Activated T-helper 2 cell treated with anti-CD3 and anti-CD28 coated beads, Interferon-gamma antibody, Interleukin-2, Interleukin-4, amounts not matched to agents 10 μg/mL and 5 μg/mL and 100 μg/mL, durations not matched to agents 14 hours and 24 hours and 36 hours (primary cell): Measurements from ENCODE around the gene ADD3. TPM values are rescaled to one million over a fixed set of nuclear protein-coding genes. Genes with fewer than 3 reads are reported as not detected.
"Not testable (repeated sequence)": the region's sequence is repeated elsewhere in the genome, so short reads cannot be mapped to it uniquely, and the experiment has no call there.

Experiments used
- DNase-seq: peaks from one replicate; pipeline ENCODE4 v3.0.0; 2021; ENCODE audit warnings: low spot score
- H3K27ac Mint-ChIP-seq: one replicate; pipeline ENCODE4 v1.8.0; 2021; ENCODE audit warnings: mixed read lengths
- H3K27me3 Mint-ChIP-seq: one replicate; pipeline ENCODE4 v1.8.0; 2021; ENCODE audit warnings: low read depth, mixed read lengths
- H3K36me3 Mint-ChIP-seq: one replicate; pipeline ENCODE4 v1.8.0; 2021; ENCODE audit warnings: low read depth, mixed read lengths
- H3K4me1 Mint-ChIP-seq: one replicate; pipeline ENCODE4 v1.8.0; 2021; ENCODE audit warnings: low read depth, mixed read lengths
- H3K4me3 Mint-ChIP-seq: one replicate; pipeline ENCODE4 v1.8.0; 2021; ENCODE audit warnings: low read depth, mild to moderate bottlenecking, moderate library complexity, mixed read lengths
- H3K9me3 Mint-ChIP-seq: one replicate; pipeline ENCODE4 v1.8.0; 2021; ENCODE audit warnings: mixed read lengths
- intact Hi-C: fragments of 100-400 bp; cut with micrococcal nuclease; formaldehyde crosslinking; loops from one replicate; pipeline ENCODE4 v1.15.1; 2023
- total RNA-seq: library from RNA; stranded (reverse); gene quantifications from 2 replicates; pipeline ENCODE4 v1.2.3, GENCODE V29; 2022

The ADD3 gene
- total RNA-seq, 1 donor from 2014 or later: 47.4 TPM

GRCh38 chr10:110091830-110092229 is 84.0 kb downstream of the ADD3 start:
- H3K4me3 Mint-ChIP-seq: no peak overlapping the region
- no peak for DNase-seq
- H3K36me3 Mint-ChIP-seq: peaks cover 34% of the 10 kb centered on the region
- H3K4me1 Mint-ChIP-seq: peaks cover 30% of the 10 kb centered on the region
- H3K27ac Mint-ChIP-seq: no peak overlapping the region
- H3K27me3 Mint-ChIP-seq: no peaks in the 10 kb centered on the region
- no peaks in the 10 kb centered on the region for H3K9me3 Mint-ChIP-seq
- intact Hi-C loops: loop anchor here (2.0 kb wide), 1 partner anchor 15 kb away; no protein-coding TSS in a partner anchor

DNA sequence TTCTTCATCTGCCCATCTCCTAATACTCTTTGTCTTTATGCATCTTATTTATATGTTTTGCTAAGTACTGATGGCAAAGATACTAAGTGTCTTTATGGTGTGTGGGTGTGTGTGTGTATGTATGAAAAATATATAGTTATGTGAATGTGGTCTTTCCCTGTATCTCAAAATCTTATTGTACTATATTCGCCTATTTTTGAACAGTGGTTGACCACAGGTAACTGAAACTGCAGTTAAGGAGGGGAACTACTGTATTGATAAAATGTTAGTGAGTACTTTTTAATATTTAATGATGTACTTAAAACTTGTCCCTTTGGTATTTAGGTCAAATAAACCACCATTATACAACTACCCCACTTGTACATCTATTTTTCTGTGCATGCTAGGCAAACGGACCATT is 85.9 kb downstream of the ADD3 start:
- intact Hi-C loops: loop anchor here (2.0 kb wide), 1 partner anchor 17 kb away; no protein-coding TSS in a partner anchor
- H3K4me1 Mint-ChIP-seq: peaks cover 16% of the 10 kb centered on the region

GRCh38 chr10:110094786-110095185 is 87.0 kb downstream of the ADD3 start:
- no peak overlapping the region for H3K4me3 Mint-ChIP-seq
- DNase-seq: no peak
- intact Hi-C loops: no loop called here
- H3K36me3 Mint-ChIP-seq: peaks cover 28% of the 10 kb centered on the region
- H3K9me3 Mint-ChIP-seq: no peaks in the 10 kb centered on the region
- no peaks in the 10 kb centered on the region for H3K27me3 Mint-ChIP-seq
- no peak overlapping the region for H3K27ac Mint-ChIP-seq
- H3K4me1 Mint-ChIP-seq: peaks cover 18% of the 10 kb centered on the region

More for the DNA sequence above, 85.9 kb downstream of the ADD3 start:
- Mint-ChIP-seq H3K36me3 (peaks cover 26% of the 10 kb centered on the region), H3K27me3 (no peaks in the 10 kb centered on the region), H3K4me3 (no peak overlapping the region), H3K27ac (no peak overlapping the region), H3K9me3 (no peaks in the 10 kb centered on the region)
- no peak for DNase-seq

DNA sequence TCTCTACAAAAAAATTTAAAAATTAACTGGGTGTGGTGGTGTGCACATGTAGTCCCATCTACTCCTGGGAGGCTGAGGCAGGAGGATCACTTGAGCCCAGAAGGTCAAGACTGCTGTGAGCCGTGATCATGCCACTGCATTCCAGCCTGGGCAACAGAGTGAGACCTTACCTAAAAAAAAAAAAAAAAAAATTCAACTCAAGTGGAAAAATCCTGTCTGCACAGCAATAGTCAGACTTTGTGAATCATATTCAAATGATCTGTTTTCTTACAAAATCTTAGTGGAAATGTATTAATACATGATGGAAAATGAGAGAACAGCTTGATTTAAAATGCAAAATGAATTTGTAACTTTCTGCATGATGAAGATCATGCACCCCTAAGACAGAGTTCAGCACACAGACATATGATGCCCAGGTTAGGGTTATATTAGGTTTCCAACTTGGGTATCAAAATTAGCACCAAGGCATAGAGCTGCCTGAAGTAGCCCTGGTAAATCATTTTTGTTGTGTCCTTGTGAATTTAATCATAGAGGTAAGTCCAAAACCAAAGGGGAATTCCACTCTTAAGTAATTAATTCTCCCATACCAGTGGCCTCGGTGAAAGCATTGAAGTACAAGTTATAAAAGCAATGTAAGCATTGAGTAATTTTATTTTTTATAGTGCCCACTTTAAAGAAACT is 93.8 kb downstream of the ADD3 start:
- H3K27me3 Mint-ChIP-seq: no peaks in the 10 kb centered on the region
- no peak overlapping the region for H3K4me3 Mint-ChIP-seq
- intact Hi-C loops: no loop called here
- peak overlapping the region; percentile 50 for H3K27ac Mint-ChIP-seq
- H3K36me3 Mint-ChIP-seq: peaks cover 49% of the 10 kb centered on the region
- H3K9me3 Mint-ChIP-seq: no peaks in the 10 kb centered on the region
- no peak for DNase-seq
- peaks cover 22% of the 10 kb centered on the region for H3K4me1 Mint-ChIP-seq

GRCh38 chr10:110103921-110104461 is 96.2 kb downstream of the ADD3 start:
- intact Hi-C loops: no loop called here

DNA sequence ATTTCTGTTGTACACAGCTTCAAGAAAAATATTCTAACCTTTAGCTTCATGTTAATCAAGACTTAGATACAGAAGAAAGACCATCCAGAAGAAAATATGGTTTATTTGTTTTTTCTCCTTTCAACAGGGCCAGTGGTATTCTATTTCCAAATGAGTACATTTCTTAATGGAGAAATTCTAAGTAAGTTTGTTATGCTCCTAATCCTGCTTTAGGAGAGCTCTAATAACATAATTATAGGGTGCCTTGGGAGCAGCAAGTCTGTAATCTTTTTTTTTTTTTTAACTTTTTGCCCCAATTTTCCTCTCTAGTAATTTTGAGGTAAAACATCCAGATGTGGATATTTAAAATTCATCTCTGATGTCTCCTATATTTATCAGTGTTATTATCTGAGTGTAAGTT is 98.1 kb downstream of the ADD3 start:
- H3K9me3 Mint-ChIP-seq: no peaks in the 10 kb centered on the region
- no peaks in the 10 kb centered on the region for H3K27me3 Mint-ChIP-seq
- no peak for DNase-seq
- no peak overlapping the region for H3K4me3 Mint-ChIP-seq
- intact Hi-C loops: no loop called here
- no peak overlapping the region for H3K27ac Mint-ChIP-seq
- peaks cover 24% of the 10 kb centered on the region for H3K4me1 Mint-ChIP-seq
- peaks cover 71% of the 10 kb centered on the region for H3K36me3 Mint-ChIP-seq

More at GRCh38 chr10:110103921-110104461, 96.2 kb downstream of the ADD3 start:
- Mint-ChIP-seq H3K27me3 (no peaks in the 10 kb centered on the region), H3K27ac (no peak overlapping the region), H3K4me1 (peaks cover 25% of the 10 kb centered on the region), H3K36me3 (peaks cover 64% of the 10 kb centered on the region), H3K9me3 (no peaks in the 10 kb centered on the region), H3K4me3 (no peak overlapping the region)
- DNase-seq: no peak

- Mint-ChIP-seq H3K27ac (no peak overlapping the region), H3K27me3 (no peaks in the 10 kb centered on the region), H3K36me3 (peaks cover 61% of the 10 kb centered on the region), H3K4me3 (no peak overlapping the region), H3K4me1 (peaks cover 11% of the 10 kb centered on the region), H3K9me3 (no peaks in the 10 kb centered on the region)
- intact Hi-C loops: no loop called here
- DNase-seq: no peak
Observed at GRCh38 chr10:110107430-110107829, 99.6 kb downstream of the ADD3 start.

DNA sequence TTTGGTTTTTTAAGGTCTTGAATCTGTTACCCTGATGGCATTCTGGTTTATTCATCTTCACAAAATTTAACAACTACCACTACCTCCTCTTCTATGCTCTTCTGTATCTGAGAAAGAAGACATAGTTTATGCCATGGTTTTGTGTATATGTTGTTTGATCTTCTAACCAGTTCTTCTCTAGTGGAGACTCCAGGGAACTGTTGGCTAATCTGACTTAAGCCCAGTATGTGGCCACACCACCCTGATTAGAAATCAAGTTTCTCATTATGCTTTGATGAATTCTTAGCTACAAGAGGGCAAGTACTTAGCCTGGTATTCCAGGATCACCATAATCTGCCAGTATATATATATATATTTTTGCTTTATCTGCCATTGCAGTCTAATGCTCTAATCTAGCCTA is 100.1 kb downstream of the ADD3 start:
- peaks cover 65% of the 10 kb centered on the region for H3K36me3 Mint-ChIP-seq
- no peak for DNase-seq
- no peaks in the 10 kb centered on the region for H3K9me3 Mint-ChIP-seq
- no peak overlapping the region for H3K4me3 Mint-ChIP-seq
- intact Hi-C loops: no loop called here
- H3K4me1 Mint-ChIP-seq: peaks cover 11% of the 10 kb centered on the region
- no peaks in the 10 kb centered on the region for H3K27me3 Mint-ChIP-seq
- H3K27ac Mint-ChIP-seq: no peak overlapping the region

- Mint-ChIP-seq H3K27me3 (no peaks in the 10 kb centered on the region), H3K36me3 (peaks cover 69% of the 10 kb centered on the region), H3K4me3 (no peak overlapping the region), H3K4me1 (peaks cover 6% of the 10 kb centered on the region), H3K27ac (no peak overlapping the region), H3K9me3 (no peaks in the 10 kb centered on the region)
- no peak for DNase-seq
- intact Hi-C loops: no loop called here
Observed at GRCh38 chr10:110109511-110109910, 101.7 kb downstream of the ADD3 start.

- Mint-ChIP-seq H3K4me1 (peaks cover 6% of the 10 kb centered on the region), H3K9me3 (no peaks in the 10 kb centered on the region), H3K27ac (no peak overlapping the region), H3K36me3 (peaks cover 71% of the 10 kb centered on the region), H3K27me3 (no peaks in the 10 kb centered on the region), H3K4me3 (no peak overlapping the region)
- no peak for DNase-seq
- intact Hi-C loops: no loop called here
Observed at GRCh38 chr10:110110338-110110737, 102.6 kb downstream of the ADD3 start.

DNA sequence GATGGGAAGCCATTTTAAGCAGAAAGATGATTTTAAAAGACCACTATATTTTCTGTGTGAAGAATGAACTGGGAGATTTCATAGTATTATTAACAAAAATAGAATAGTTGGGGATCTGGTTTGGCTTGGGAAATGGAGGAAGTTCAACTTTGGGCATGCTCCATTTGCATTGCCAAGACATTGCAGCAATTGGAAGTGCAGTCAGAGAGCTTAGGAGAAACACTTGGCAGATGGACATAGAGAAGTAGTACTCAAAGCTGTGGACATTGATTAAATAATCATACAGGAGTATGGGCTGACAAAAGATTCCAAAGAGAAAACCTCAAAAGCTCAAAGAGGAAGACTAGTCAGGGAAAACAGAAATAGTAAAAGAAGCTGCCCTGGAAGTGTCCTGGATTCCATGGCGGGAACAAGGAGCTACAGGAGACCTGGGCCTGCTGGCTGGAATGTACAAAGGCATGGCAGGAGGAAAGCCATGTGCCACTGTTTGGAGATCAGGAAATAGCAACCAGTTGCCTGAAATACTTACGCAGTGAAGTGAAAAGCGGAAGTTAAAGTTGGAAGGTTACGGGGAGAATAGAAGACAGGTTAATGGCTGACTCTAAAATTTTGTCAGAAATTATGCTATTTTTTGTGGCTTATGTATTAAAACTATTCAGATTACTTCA is 106.0 kb downstream of the ADD3 start:
- DNase-seq: no peak
- Mint-ChIP-seq H3K9me3 (no peaks in the 10 kb centered on the region), H3K27me3 (no peaks in the 10 kb centered on the region), H3K27ac (no peak overlapping the region), H3K36me3 (peaks cover 76% of the 10 kb centered on the region), H3K4me3 (no peak overlapping the region), H3K4me1 (peaks cover 3% of the 10 kb centered on the region)
- intact Hi-C loops: no loop called here

DNA sequence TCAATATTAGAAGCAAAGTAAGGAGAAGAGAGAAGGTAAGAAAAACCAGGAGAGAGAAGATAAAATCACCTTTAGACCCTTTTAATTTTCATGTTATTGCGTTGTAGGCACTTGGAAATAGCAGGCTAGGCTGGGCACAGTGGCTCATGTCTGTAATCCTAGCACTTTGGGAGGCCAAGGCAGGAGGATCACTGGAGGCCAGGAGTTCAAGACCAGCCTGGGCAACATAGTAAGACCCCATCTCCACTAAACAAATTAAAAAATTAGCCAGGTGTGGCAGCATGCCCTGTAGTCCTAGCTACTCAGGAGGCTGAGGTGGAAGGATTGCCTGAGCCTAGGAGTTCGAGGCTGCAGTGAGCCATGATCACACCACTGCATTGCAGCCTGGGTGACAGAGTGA is 106.9 kb downstream of the ADD3 start:
- H3K4me3 Mint-ChIP-seq, H3K9me3 Mint-ChIP-seq, DNase-seq, H3K27me3 Mint-ChIP-seq, H3K4me1 Mint-ChIP-seq, intact Hi-C loops, H3K27ac Mint-ChIP-seq: not testable (repeated sequence)
- H3K36me3 Mint-ChIP-seq: peaks cover 76% of the 10 kb centered on the region
